Karpas-422 (cell line): ENCODE results near the gene KIAA0040. TPM values are rescaled to one million over a fixed set of nuclear protein-coding genes. Genes with fewer than 3 reads are reported as not detected.
A peak's percentile ranks its signal among the peaks of the same experiment; 100 is the strongest.

Source experiments
- DNase-seq: peaks from one replicate; pipeline ENCODE4 v3.0.0-alpha.2; 2015
- H2AFZ ChIP-seq: fragments of 200-600 bp; sonication (generic); 2 replicates; pipeline ENCODE4 v1.6.1; 2014; ENCODE audit warnings: antibody characterized with exemption, low read length, mixed read lengths
- H3K27ac ChIP-seq: fragments of 200-600 bp; sonication (generic); 2 replicates; pipeline ENCODE4 v1.5.1; 2014; ENCODE audit warnings: mild to moderate bottlenecking, low read length, moderate library complexity
- H3K27me3 ChIP-seq: fragments of 200-600 bp; sonication (generic); 2 replicates; pipeline ENCODE4 v1.6.1; 2014; ENCODE audit warnings: low read length, mixed read lengths
- H3K36me3 ChIP-seq: fragments of 200-600 bp; sonication (generic); 2 replicates; pipeline ENCODE4 v1.6.1; 2014; ENCODE audit warnings: low read length, mixed read lengths; ENCODE audit not compliant: insufficient read depth
- H3K4me1 ChIP-seq: fragments of 200-600 bp; sonication (generic); 2 replicates; pipeline ENCODE4 v1.6.1; 2014; ENCODE audit warnings: mild to moderate bottlenecking, low read length, mixed read lengths
- H3K4me2 ChIP-seq: fragments of 200-600 bp; sonication (generic); 2 replicates; pipeline ENCODE4 v1.6.1; 2014; ENCODE audit warnings: low read length, low read depth, mild to moderate bottlenecking; ENCODE audit not compliant: poor library complexity, severe bottlenecking
- H3K4me3 ChIP-seq: fragments of 200-600 bp; sonication (generic); 2 replicates; pipeline ENCODE4 v1.5.1; 2014; ENCODE audit warnings: mild to moderate bottlenecking, antibody characterized with exemption, low read length, mixed read lengths
- H3K79me2 ChIP-seq: fragments of 200-600 bp; sonication (generic); 2 replicates; pipeline ENCODE4 v1.6.1; 2014; ENCODE audit warnings: mild to moderate bottlenecking, low read length, mixed read lengths
- H3K9ac ChIP-seq: fragments of 200-600 bp; sonication (generic); 2 replicates; pipeline ENCODE4 v1.6.0; 2014; ENCODE audit warnings: low read length
- H3K9me2 ChIP-seq: fragments of 200-600 bp; sonication (generic), shearing (Covaris generic); replicated peaks from 2 replicates; pipeline ENCODE4 v1.6.0; 2014; ENCODE audit warnings: mild to moderate bottlenecking, low read length, moderate library complexity; ENCODE audit not compliant: insufficient read depth
- H3K9me3 ChIP-seq: fragments of 300-700, 200-600 bp; sonication (generic); 2 replicates; pipeline ENCODE4 v1.6.1; 2014; ENCODE audit warnings: low read length, mixed read lengths
- H4K20me1 ChIP-seq: fragments of 200-600 bp; sonication (generic); 2 replicates; pipeline ENCODE4 v1.6.1; 2014; ENCODE audit warnings: mild to moderate bottlenecking, antibody characterized with exemption, low read length, low read depth; ENCODE audit not compliant: insufficient read depth
- total RNA-seq: library from RNA; depleted of rRNA; stranded (reverse); fragments of >200 nt; shearing (Covaris generic); gene quantifications from 2 replicates; pipeline ENCODE4 v1.2.3, GENCODE V29; 2014; ENCODE audit warnings: low replicate concordance

Gene KIAA0040
- total RNA-seq, 1 experiment from 2014 or later: 86.6 TPM

GRCh38 chr1:175220853-175221556 lies 28.4 kb upstream of the KIAA0040 start:
- Histone ChIP-seq H3K4me1 (peaks cover 95% of the 10 kb centered on the region), H3K79me2 (no peaks in the 10 kb centered on the region), H3K9me3 (no peaks in the 10 kb centered on the region), H4K20me1 (no peaks in the 10 kb centered on the region), H3K9me2 (no peaks in the 10 kb centered on the region), H3K27ac (peak overlapping the region; percentile 99), H3K9ac (peak overlapping the region; percentile 68), H2AFZ (0 out of 2 replicates have a peak overlapping the region, but pooled peaks have one; percentile 15), H3K4me3 (0 out of 2 replicates have a peak overlapping the region, but pooled peaks have one; percentile 7), H3K27me3 (no peaks in the 10 kb centered on the region), H3K4me2 (peak overlapping the region; percentile 77), H3K36me3 (no peaks in the 10 kb centered on the region)
- peak; percentile 41 for DNase-seq

DNA sequence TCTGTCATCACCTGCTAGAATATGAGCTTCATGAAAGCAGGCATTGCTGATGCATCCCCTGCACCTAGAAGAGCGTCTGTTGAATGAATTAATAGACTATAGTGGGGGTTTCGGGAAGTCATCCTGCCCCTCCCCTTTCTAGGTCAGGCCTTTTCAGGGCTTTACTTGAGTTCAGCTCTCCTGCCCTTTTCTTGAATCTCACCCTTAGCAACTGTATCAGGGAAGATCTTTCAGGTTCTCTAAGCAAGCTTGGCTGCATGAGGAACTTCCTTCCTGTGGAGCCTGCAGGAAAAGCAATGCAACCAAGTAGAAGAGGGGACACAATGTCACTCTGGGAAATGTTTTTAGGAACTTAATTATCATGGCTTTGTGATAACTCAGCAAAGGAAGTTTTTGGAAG lies 27.2 kb upstream of the KIAA0040 start:
- H4K20me1 ChIP-seq: no peaks in the 10 kb centered on the region
- H3K79me2 ChIP-seq: no peaks in the 10 kb centered on the region
- peaks cover 95% of the 10 kb centered on the region for H3K4me1 ChIP-seq
- H3K4me3 ChIP-seq: no peak overlapping the region
- no peaks in the 10 kb centered on the region for H3K27me3 ChIP-seq
- peak; percentile 66 for DNase-seq
- no peaks in the 10 kb centered on the region for H3K36me3 ChIP-seq
- H2AFZ ChIP-seq: no peak overlapping the region; the same call in 1 of the 2 replicates
- H3K9me2 ChIP-seq: no peaks in the 10 kb centered on the region
- H3K4me2 ChIP-seq: peak overlapping the region; percentile 77
- peak overlapping the region; percentile 99 for H3K27ac ChIP-seq
- H3K9ac ChIP-seq: peak overlapping the region; percentile 68
- H3K9me3 ChIP-seq: no peaks in the 10 kb centered on the region

DNA sequence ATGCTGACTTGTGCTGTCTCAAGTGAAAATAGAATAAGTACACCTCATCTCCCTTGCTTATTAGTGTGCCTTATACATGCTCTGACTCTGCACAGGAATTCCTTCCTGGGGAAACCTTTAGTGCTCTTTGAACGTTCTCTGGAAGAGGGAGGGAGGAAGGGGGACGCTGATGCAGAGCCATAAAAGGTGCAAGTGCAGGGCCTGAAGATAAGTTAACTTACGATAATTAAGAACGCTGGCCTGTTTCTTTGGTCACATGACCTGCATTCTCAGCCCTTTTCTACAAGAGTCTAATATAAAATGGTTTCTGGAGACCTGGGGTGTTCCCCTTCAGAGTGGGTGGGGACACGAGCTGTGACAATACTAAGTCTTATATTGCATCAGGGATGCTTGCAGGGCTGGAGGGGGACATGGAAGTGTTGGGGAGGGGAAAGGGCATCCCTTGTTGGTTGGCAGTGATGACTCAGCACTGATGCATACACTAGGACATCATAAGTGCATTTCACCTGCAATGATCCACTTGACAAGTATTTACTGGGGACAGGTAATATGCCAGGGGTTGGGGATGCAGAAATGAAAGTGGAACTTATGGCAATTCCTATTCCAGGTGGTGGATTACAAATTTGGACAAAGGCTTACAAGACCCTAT lies 26.3 kb upstream of the KIAA0040 start:
- peak; percentile 67 for DNase-seq
- Histone ChIP-seq H3K27ac (peak overlapping the region; percentile 99), H3K9me2 (no peaks in the 10 kb centered on the region), H3K27me3 (no peaks in the 10 kb centered on the region), H3K9ac (peak overlapping the region; percentile 68), H4K20me1 (no peaks in the 10 kb centered on the region), H3K9me3 (no peaks in the 10 kb centered on the region), H3K36me3 (no peaks in the 10 kb centered on the region), H3K79me2 (no peaks in the 10 kb centered on the region), H3K4me1 (peaks cover 86% of the 10 kb centered on the region), H3K4me2 (peak overlapping the region; percentile 77), H2AFZ (peak overlapping the region; percentile 16; the same call in 1 of the 2 replicates), H3K4me3 (peak overlapping the region; percentile 53)

DNA sequence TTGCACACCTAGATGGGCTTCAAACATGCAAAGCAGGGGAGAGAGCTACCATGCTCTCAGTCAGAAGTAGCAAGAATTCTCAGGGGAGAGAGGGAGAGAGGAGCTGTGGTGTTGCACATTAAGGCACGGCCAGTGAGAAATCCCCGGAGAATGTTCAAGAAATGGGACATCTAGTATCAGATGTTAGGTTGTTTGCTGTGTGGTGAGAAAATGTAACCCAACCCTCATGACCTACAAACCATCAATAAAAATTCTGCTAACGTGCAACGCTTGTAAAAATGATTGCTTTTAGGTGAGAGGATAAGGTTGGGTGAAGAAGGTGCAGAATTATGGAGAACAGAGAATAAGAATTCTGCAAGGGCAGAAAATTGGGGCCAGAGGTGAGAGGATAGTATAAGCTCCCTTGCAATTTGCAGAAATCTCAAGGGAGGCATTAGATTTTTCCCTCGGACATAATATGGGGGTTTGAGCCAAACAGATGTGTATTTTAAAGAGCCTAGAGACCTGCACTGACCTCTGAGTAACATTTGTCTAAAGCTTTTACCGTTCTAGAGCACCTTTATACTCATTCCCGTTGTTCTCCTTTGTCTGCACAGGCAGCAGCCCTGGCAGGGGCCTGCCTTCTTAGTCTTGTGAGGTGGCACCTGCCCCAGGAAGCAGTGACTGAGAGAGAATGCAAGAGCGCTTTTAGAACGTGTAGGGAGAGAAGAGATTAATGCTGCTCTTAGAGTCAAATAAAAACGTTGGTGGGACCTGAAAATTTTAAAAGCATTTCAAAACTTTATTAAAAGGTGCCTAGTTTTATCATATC lies 25.4 kb upstream of the KIAA0040 start:
- Histone ChIP-seq H3K4me2 (peak overlapping the region; percentile 77), H3K4me1 (peaks cover 80% of the 10 kb centered on the region), H3K27ac (peak overlapping the region; percentile 99)

DNA sequence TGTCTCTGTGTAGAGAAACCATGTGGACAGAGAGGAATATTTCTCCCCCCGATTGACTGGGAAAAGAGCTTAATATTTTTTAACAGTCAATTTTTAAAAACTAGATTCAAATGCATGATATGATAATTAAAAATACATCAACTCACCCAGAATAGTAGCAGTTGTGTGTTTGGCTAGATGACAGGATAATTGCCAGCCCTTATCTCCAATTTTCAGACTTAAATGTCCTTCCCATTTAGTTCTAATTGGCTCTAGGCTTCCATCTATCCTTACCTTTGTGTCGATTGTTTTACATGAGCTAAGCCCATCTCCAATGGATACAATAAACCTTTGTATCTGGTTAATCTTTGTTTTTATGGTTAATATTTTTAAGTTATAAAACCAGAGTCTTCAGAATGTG lies 23.9 kb upstream of the KIAA0040 start:
- Histone ChIP-seq H3K4me3 (no peak overlapping the region), H2AFZ (peak overlapping the region; percentile 9; the same call in 1 of the 2 replicates), H3K4me1 (peaks cover 82% of the 10 kb centered on the region), H3K27ac (peak overlapping the region; percentile 99), H3K4me2 (peak overlapping the region; percentile 77), H3K36me3 (no peaks in the 10 kb centered on the region), H3K79me2 (no peaks in the 10 kb centered on the region), H3K9ac (peak overlapping the region; percentile 49), H4K20me1 (no peaks in the 10 kb centered on the region), H3K27me3 (no peaks in the 10 kb centered on the region), H3K9me3 (no peaks in the 10 kb centered on the region), H3K9me2 (no peaks in the 10 kb centered on the region)
- no peak for DNase-seq

More for the DNA sequence above, 25.4 kb upstream of the KIAA0040 start:
- no peak overlapping the region for H2AFZ ChIP-seq
- no peaks in the 10 kb centered on the region for H3K9me3 ChIP-seq
- H3K9ac ChIP-seq: peak overlapping the region; percentile 68
- H3K27me3 ChIP-seq: no peaks in the 10 kb centered on the region
- H4K20me1 ChIP-seq: no peaks in the 10 kb centered on the region
- H3K36me3 ChIP-seq: no peaks in the 10 kb centered on the region
- peak; percentile 97 for DNase-seq
- no peaks in the 10 kb centered on the region for H3K79me2 ChIP-seq
- no peaks in the 10 kb centered on the region for H3K9me2 ChIP-seq
- H3K4me3 ChIP-seq: peak overlapping the region; percentile 53

GRCh38 chr1:175211656-175212055 lies 19.1 kb upstream of the KIAA0040 start:
- Histone ChIP-seq H4K20me1 (no peaks in the 10 kb centered on the region), H3K79me2 (no peaks in the 10 kb centered on the region), H3K4me3 (no peak overlapping the region), H3K9me3 (no peaks in the 10 kb centered on the region), H3K9me2 (no peaks in the 10 kb centered on the region), H3K27me3 (no peaks in the 10 kb centered on the region), H3K4me1 (peaks cover 59% of the 10 kb centered on the region), H3K27ac (peak overlapping the region; percentile 7), H3K9ac (no peak overlapping the region), H2AFZ (peak overlapping the region; percentile 7; the same call in 1 of the 2 replicates), H3K36me3 (no peaks in the 10 kb centered on the region), H3K4me2 (no peak overlapping the region)
- no peak for DNase-seq

DNA sequence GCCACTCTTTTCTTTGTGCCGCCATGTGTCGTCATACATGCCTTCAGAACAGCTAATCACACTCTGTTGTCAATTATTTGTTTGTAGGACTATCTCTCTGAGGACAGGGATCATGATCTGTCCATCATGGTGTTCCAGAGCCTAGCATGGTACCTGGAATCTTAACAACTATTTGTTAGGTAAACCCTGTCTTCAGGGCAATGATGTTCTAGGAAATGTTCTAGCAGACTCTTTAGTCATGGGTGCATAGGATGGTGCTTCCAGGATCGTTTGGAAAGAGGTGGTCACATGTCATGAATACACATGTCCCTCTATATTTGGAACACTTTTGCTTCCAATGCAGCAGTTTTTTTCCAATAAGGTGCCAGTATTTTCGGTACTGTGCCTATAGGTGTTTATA lies 18.2 kb upstream of the KIAA0040 start:
- Histone ChIP-seq H3K27ac (peak overlapping the region; percentile 7; the same call in 1 of the 2 replicates), H3K9me2 (no peaks in the 10 kb centered on the region), H3K4me1 (peaks cover 50% of the 10 kb centered on the region), H3K4me2 (no peak overlapping the region), H3K79me2 (no peaks in the 10 kb centered on the region), H3K4me3 (no peak overlapping the region), H4K20me1 (no peaks in the 10 kb centered on the region), H3K9ac (no peak overlapping the region), H2AFZ (no peak overlapping the region), H3K27me3 (no peaks in the 10 kb centered on the region), H3K36me3 (no peaks in the 10 kb centered on the region), H3K9me3 (no peaks in the 10 kb centered on the region)
- DNase-seq: no peak
